GM12878 (cell line): ENCODE measurements around the gene DBI. TPM values are rescaled to one million over a fixed set of nuclear protein-coding genes. Genes with fewer than 3 reads are reported as not detected.

ENCODE experiments used
- ATAC-seq: fragments of 200-7000 bp; cut with Tn5 transposase; 3 replicates; pipeline ENCODE4 v1.9.1; 2020; ENCODE audit warnings: mild to moderate bottlenecking, moderate library complexity
- BruUV-seq: library from RNA; stranded (reverse); fragments of 400-500 nt; replicated peaks from 2 replicates; lab custom pipeline; 2021; lab: Mats Ljungman, UMichigan
- CTCF ChIA-PET: fragments of 300-600 bp; sonication (Branson Sonifier 250); formaldehyde crosslinking; extraction: SDS; loops from one replicate; lab custom pipeline; 2021; ENCODE audit warnings: inconsistent platforms; lab: Yijun Ruan, JAX
- POLR2A ChIA-PET: fragments of 350-600 bp; formaldehyde crosslinking; extraction: SDS; loops from one replicate; lab custom pipeline; 2021; ENCODE audit warnings: inconsistent platforms; lab: Charles Lee
- RAD21 ChIA-PET: fragments of 300-600 bp; sonication (Branson Sonifier 250); formaldehyde crosslinking; loops from one replicate; lab custom pipeline; 2023; ENCODE audit warnings: antibody characterized with exemption; ENCODE audit not compliant: unreplicated experiment; lab: Charles Lee
- SMC1A ChIA-PET: fragments of 300-600 bp; sonication (Branson Sonifier 250); formaldehyde crosslinking; loops from one replicate; lab custom pipeline; 2023; ENCODE audit not compliant: unreplicated experiment, uncharacterized antibody; lab: Charles Lee
- DNase-seq: peaks from one replicate; pipeline ENCODE4 v3.0.0-alpha.2; 2011; ENCODE audit warnings: low read depth, low spot score
- FAIRE-seq: peaks from 3 replicates; lab custom pipeline; 2011; peaks lifted over from hg19 to GRCh38; lab: Jason Lieb, UNC
- H2AFZ ChIP-seq: 2 replicates; pipeline ENCODE4 v1.6.0; 2011; ENCODE audit warnings: low read depth, low read length, control low read depth; ENCODE audit not compliant: control insufficient read depth
- H3K27ac ChIP-seq: 2 replicates; pipeline ENCODE4 v1.5.1; 2011; ENCODE audit warnings: control low read depth; ENCODE audit not compliant: control insufficient read depth, insufficient read depth
- H3K27me3 ChIP-seq, 2 experiments: replicated peaks in 1 of 2; 2 replicates each; pipeline versions ENCODE4 v1.6.0 to v1.6.1; 2011; ENCODE audit warnings: low read length in 1 of 2; ENCODE audit not compliant: control insufficient read depth in 2 of 2, insufficient read depth in 2 of 2
- H3K36me3 ChIP-seq, 2 experiments: 2 replicates each; pipeline ENCODE4 v1.5.1; 2011; ENCODE audit warnings: low read length in 1 of 2; ENCODE audit not compliant: control insufficient read depth in 2 of 2, insufficient read depth in 2 of 2
- H3K4me1 ChIP-seq: 2 replicates; pipeline ENCODE4 v1.6.1; 2011; ENCODE audit warnings: mild to moderate bottlenecking, low read length, moderate library complexity, mixed read lengths; ENCODE audit not compliant: control insufficient read depth, insufficient read depth
- H3K4me2 ChIP-seq: 2 replicates; pipeline ENCODE4 v1.6.0; 2011; ENCODE audit warnings: control low read depth; ENCODE audit not compliant: control insufficient read depth, insufficient read depth
- H3K4me3 ChIP-seq: fragments of 200-600 bp; sonication (generic); 2 replicates; pipeline ENCODE4 v1.5.1; 2016
- H3K79me2 ChIP-seq: 2 replicates; pipeline ENCODE4 v1.6.0; 2011; ENCODE audit warnings: low read length; ENCODE audit not compliant: control insufficient read depth, insufficient read depth
- H3K9ac ChIP-seq: 2 replicates; pipeline ENCODE4 v1.8.0; 2011; ENCODE audit warnings: low read length, control low read depth, mixed read lengths; ENCODE audit not compliant: control insufficient read depth, insufficient read depth
- H3K9me3 ChIP-seq: replicated peaks from 3 replicates; pipeline ENCODE4 v1.5.1; 2011; ENCODE audit warnings: mild to moderate bottlenecking, low read length; ENCODE audit not compliant: control insufficient read depth, insufficient read depth
- H4K20me1 ChIP-seq: 2 replicates; pipeline ENCODE4 v1.6.0; 2011; ENCODE audit not compliant: control insufficient read depth, insufficient read depth
- ATF3 ChIP-seq: IDR thresholded peaks from 2 replicates; pipeline ENCODE4 v1.6.1; 2011; ENCODE audit warnings: low read depth, mild to moderate bottlenecking, low read length, moderate library complexity, borderline replicate concordance; ENCODE audit errors: extremely low read depth
- BMI1 ChIP-seq: fragments of 450-650 bp; IDR thresholded peaks from 2 replicates; pipeline ENCODE4 v1.6.1; 2016; ENCODE audit warnings: mild to moderate bottlenecking, moderate library complexity, borderline replicate concordance
- EZH2 ChIP-seq: IDR thresholded peaks from 2 replicates; pipeline ENCODE4 v1.6.1; 2012; ENCODE audit warnings: low read depth, mild to moderate bottlenecking, control low read depth, inconsistent platforms, low read length, borderline replicate concordance; ENCODE audit not compliant: control insufficient read depth
- HCFC1 ChIP-seq: fragments of 150-350 bp; IDR thresholded peaks from 2 replicates; pipeline ENCODE4 v1.6.1; 2014; ENCODE audit warnings: low read length
- HDAC2 ChIP-seq: fragments of 200-600 bp; sonication (generic); IDR thresholded peaks from 2 replicates; pipeline ENCODE4 v1.6.1; 2017
- KLF5 ChIP-seq: fragments of 450-650 bp; IDR thresholded peaks from 2 replicates; pipeline ENCODE4 v1.6.1; 2014; ENCODE audit warnings: mild to moderate bottlenecking; ENCODE audit not compliant: partially characterized antibody
- MXI1 ChIP-seq: fragments of 150-350 bp; IDR thresholded peaks from 2 replicates; pipeline ENCODE4 v1.6.1; 2011; ENCODE audit warnings: low read depth, mild to moderate bottlenecking, inconsistent platforms, low read length, improper control_type of control experiment
- MYC ChIP-seq: IDR thresholded peaks from 2 replicates; pipeline ENCODE4 v1.6.1; 2011; ENCODE audit warnings: mild to moderate bottlenecking, low read length, moderate library complexity, inconsistent platforms; ENCODE audit not compliant: insufficient read depth, insufficient replicate concordance, insufficient read length, severe bottlenecking
- NFYA ChIP-seq: IDR thresholded peaks from 2 replicates; pipeline ENCODE4 v1.6.1; 2011; ENCODE audit warnings: low read depth, mild to moderate bottlenecking, low read length, improper control_type of control experiment, borderline replicate concordance
- NR2F1 ChIP-seq: fragments of 450-650 bp; conservative IDR thresholded peaks from 2 replicates; pipeline ENCODE4 v1.6.1; 2017; ENCODE audit warnings: mild to moderate bottlenecking
- RAD51 ChIP-seq: fragments of 450-650 bp; IDR thresholded peaks from 2 replicates; pipeline ENCODE4 v1.6.1; 2016; ENCODE audit warnings: moderate library complexity, mild to moderate bottlenecking, inconsistent platforms
- RBBP5 ChIP-seq: fragments of 200-600 bp; sonication (generic); conservative IDR thresholded peaks from 2 replicates; pipeline ENCODE4 v1.6.1; 2016
- RELB ChIP-seq: fragments of 450-650 bp; IDR thresholded peaks from 2 replicates; pipeline ENCODE4 v1.6.1; 2017; ENCODE audit warnings: low read depth, mild to moderate bottlenecking, moderate library complexity
- SP1 ChIP-seq: IDR thresholded peaks from one replicate; pipeline ENCODE4 v1.6.1; 2011; ENCODE audit warnings: low read depth, low read length
- SPI1 ChIP-seq: IDR thresholded peaks from 2 replicates; pipeline ENCODE4 v1.6.1; 2011; ENCODE audit warnings: low read depth, mild to moderate bottlenecking, low read length, moderate library complexity, borderline replicate concordance; ENCODE audit not compliant: insufficient read depth
- SREBF2 ChIP-seq: IDR thresholded peaks from 2 replicates; pipeline ENCODE4 v1.6.1; 2012; ENCODE audit warnings: mild to moderate bottlenecking, low read length
- TBL1XR1 ChIP-seq: IDR thresholded peaks from 2 replicates; pipeline ENCODE4 v1.6.1; 2012; ENCODE audit warnings: low read depth, low read length, improper control_type of control experiment
- WGBS: methylation state at CpG from one replicate; pipeline ENCODE4 v1.1.6; 2016; ENCODE audit warnings: low lambda C conversion rate; ENCODE audit not compliant: insufficient replicate concordance, insufficient coverage; ENCODE audit errors: missing lambda C conversion rate; 5-methylcytosine and 5-hydroxymethylcytosine counted together
- in situ Hi-C: fragments of 300-500 bp; cut with MboI; formaldehyde crosslinking; loops from 9 replicates; pipeline ENCODE4 v1.14.3; 2018; ENCODE audit warnings: mixed read lengths
- intact Hi-C: fragments of 100-400 bp; cut with micrococcal nuclease; formaldehyde crosslinking; loops from one replicate; pipeline ENCODE4 v1.14.2; 2022; ENCODE audit not compliant: unreplicated experiment
- polyA plus RNA-seq, 11 experiments: library from polyadenylated mRNA; depleted of rRNA in 4 of 11; unstranded in 6 of 11; stranded (reverse) in 5 of 11; fragments of >200 nt; fragmentation: Nextera tagmentation in 4 of 11; fragmentation: Illumina TruSeq in 1 of 11; extraction: Ambion mirVana in 4 of 11; extraction: Trizol in 1 of 11; gene quantifications; 1 replicate in 1 of 11; 2 replicates in 10 of 11; pipeline versions ENCODE4 v1.2.1 to v1.2.3, GENCODE V29; 2011 to 2016; ENCODE audit warnings: inconsistent platforms in 2 of 11, missing spikeins in 2 of 11, low read depth in 1 of 11
- total RNA-seq, 4 experiments: library from RNA; depleted of rRNA in 3 of 4; stranded (reverse); fragments of >200 nt in 3 of 4; fragmentation: Illumina TruSeq in 1 of 4; extraction: Trizol in 1 of 4; gene quantifications; 2 replicates each; pipeline versions ENCODE4 v1.2.1 to v1.2.3, GENCODE V29; 2013 to 2021
- TF ChIP-seq, protein P1 (sequence below): IDR thresholded peaks from 2 replicates; pipeline ENCODE4 v1.6.1; 2011; ENCODE audit warnings: low read depth, low read length, improper control_type of control experiment, borderline replicate concordance
- TF ChIP-seq, protein P2 (sequence below): fragments of 450-650 bp; IDR thresholded peaks from 2 replicates; pipeline ENCODE4 v1.6.1; 2017; ENCODE audit warnings: mild to moderate bottlenecking

DBI gene
- total and polyA plus RNA-seq, 10 of the 15 experiments (the other 5 are each of a cell fraction or from before 2014, with no cell fraction given) = 248 to 2,567 (median 943) TPM

- in situ Hi-C loops = no loop called here
- FAIRE-seq (no peak), DNase-seq (no peak), ATAC-seq (no peak)
- H3K9ac ChIP-seq = no peak overlapping the region
- ChIA-PET SMC1A (interaction anchor here (0.7 to 1.6 kb wide), 5 partner anchors 12 to 110 kb away, joined by 3 to 5 read pairs (median 3); no protein-coding TSS in a partner anchor), CTCF (interaction anchor here (0.5 to 2.7 kb wide), 5 partner anchors 14 to 504 kb away, joined by 3 to 8 read pairs (median 3); partner anchors contain the start of genes C2orf76 and DBI), POLR2A (interaction anchor here (0.5 to 1.8 kb wide), 6 partner anchors 14 to 79 kb away, joined by 3 to 9 read pairs (median 4); partner anchors contain the start of genes C2orf76 and DBI), RAD21 (no interaction called here)
- no peaks in the 10 kb centered on the region for H4K20me1 ChIP-seq
- H3K4me2 ChIP-seq = no peak overlapping the region
- no peaks in the 10 kb centered on the region for H3K9me3 ChIP-seq
- H2AFZ ChIP-seq = no peak overlapping the region
- H3K36me3 ChIP-seq = no peaks in the 10 kb centered on the region
- H3K79me2 ChIP-seq = no peaks in the 10 kb centered on the region
- H3K4me3 ChIP-seq = no peak overlapping the region
- intact Hi-C loops = no loop called here
- WGBS = 74% methylated on average over 4 of the region's 4 CpGs
- no peak overlapping the region for H3K27ac ChIP-seq
- no TSS peak for BruUV-seq
- H3K4me1 ChIP-seq = peaks cover 7% of the 10 kb centered on the region
- no peaks in the 10 kb centered on the region for H3K27me3 ChIP-seq
- no peak for TF ChIP-seq ATF3
- TF ChIP-seq RBBP5 = no peak
- no peak for TF ChIP-seq EZH2
- TF ChIP-seq RAD51 = no peak
- no peak for TF ChIP-seq KLF5
- no peak for TF ChIP-seq NR2F1
- TF ChIP-seq HDAC2 = no peak
- TF ChIP-seq MXI1 = no peak
- TF ChIP-seq MYC = no peak
- TF ChIP-seq, protein P1, sequence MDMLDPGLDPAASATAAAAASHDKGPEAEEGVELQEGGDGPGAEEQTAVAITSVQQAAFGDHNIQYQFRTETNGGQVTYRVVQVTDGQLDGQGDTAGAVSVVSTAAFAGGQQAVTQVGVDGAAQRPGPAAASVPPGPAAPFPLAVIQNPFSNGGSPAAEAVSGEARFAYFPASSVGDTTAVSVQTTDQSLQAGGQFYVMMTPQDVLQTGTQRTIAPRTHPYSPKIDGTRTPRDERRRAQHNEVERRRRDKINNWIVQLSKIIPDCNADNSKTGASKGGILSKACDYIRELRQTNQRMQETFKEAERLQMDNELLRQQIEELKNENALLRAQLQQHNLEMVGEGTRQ = no peak
- no peak for TF ChIP-seq SP1
- no peak for TF ChIP-seq TBL1XR1
- no peak for TF ChIP-seq RELB
- TF ChIP-seq HCFC1 = no peak
- no peak for TF ChIP-seq SREBF2
- TF ChIP-seq SPI1 = no peak
- TF ChIP-seq, protein P2, sequence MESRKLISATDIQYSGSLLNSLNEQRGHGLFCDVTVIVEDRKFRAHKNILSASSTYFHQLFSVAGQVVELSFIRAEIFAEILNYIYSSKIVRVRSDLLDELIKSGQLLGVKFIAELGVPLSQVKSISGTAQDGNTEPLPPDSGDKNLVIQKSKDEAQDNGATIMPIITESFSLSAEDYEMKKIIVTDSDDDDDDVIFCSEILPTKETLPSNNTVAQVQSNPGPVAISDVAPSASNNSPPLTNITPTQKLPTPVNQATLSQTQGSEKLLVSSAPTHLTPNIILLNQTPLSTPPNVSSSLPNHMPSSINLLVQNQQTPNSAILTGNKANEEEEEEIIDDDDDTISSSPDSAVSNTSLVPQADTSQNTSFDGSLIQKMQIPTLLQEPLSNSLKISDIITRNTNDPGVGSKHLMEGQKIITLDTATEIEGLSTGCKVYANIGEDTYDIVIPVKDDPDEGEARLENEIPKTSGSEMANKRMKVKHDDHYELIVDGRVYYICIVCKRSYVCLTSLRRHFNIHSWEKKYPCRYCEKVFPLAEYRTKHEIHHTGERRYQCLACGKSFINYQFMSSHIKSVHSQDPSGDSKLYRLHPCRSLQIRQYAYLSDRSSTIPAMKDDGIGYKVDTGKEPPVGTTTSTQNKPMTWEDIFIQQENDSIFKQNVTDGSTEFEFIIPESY = no peak
- TF ChIP-seq NFYA = no peak
- TF ChIP-seq BMI1 = no peak
These were observed 18.2 kb downstream of the DBI start for GRCh38 chr2:119384971-119385370.
